Spinal cord (tissue), 4 donors: ENCODE measurements around the gene AQP1. TPM values are rescaled to one million over a fixed set of nuclear protein-coding genes. Genes with fewer than 3 reads are reported as not detected.

Source experiments
- polyA plus RNA-seq, 2 donors: library from polyadenylated mRNA; unstranded; fragments of 120-200 nt; gene quantifications; one replicate each; pipeline ENCODE4 v1.2.1, GENCODE V29; 2013; ENCODE audit not compliant: insufficient read length in 2 of 2
- total RNA-seq, 2 donors: library from RNA; depleted of rRNA in 1 of 2; stranded (reverse); fragments of 120-200 nt in 1 of 2; fragments of >200 nt in 1 of 2; gene quantifications; one replicate each; pipeline versions ENCODE4 v1.2.3 to v1.2.4, GENCODE V29; 2013 to 2014

AQP1 gene
- total and polyA plus RNA-seq, 4 donors, result 64.4 to 120 (median 89.7) TPM

Other genes starting within 250 kb of the AQP1 start
- 1 to 10 TPM in 1 of 2 donors, under 1 TPM in 1; 0.89 to 2.4 TPM for gene CRHR2, start 229.4 kb upstream of the AQP1 start, total RNA-seq
- gene CRHR2, start 229.4 kb upstream of the AQP1 start, polyA plus RNA-seq, result 1 to 10 TPM; 1.5 to 2.6 TPM
- gene INMT, start 159.7 kb upstream of the AQP1 start, total RNA-seq, result 10 to 100 TPM in 1 of 2 donors, 1 to 10 TPM in 1; 5.6 to 11.6 TPM
- under 1 TPM; 0.35 to 0.99 TPM for gene INMT, start 159.7 kb upstream of the AQP1 start, polyA plus RNA-seq
- 10 to 100 TPM in 1 of 2 donors, 1 to 10 TPM in 1; 7.2 to 13.8 TPM for gene MINDY4, start 140.4 kb upstream of the AQP1 start, total RNA-seq
- gene MINDY4, start 140.4 kb upstream of the AQP1 start, polyA plus RNA-seq, result 1 to 10 TPM; 9.1 to 9.2 TPM
- 1 to 10 TPM; 2.7 to 4.4 TPM for gene GHRHR, start 52.1 kb downstream of the AQP1 start, total RNA-seq
- gene GHRHR, start 52.1 kb downstream of the AQP1 start, polyA plus RNA-seq, result 1 to 10 TPM; 4.3 to 5.2 TPM
- gene ADCYAP1R1, start 140.5 kb downstream of the AQP1 start, total RNA-seq, result 10 to 100 TPM; 68.2 to 88.8 TPM
- 100 to 1,000 TPM; 188 to 253 TPM for gene ADCYAP1R1, start 140.5 kb downstream of the AQP1 start, polyA plus RNA-seq